ENCODE data around the gene GPRASP2.
A peak's percentile ranks its signal among the peaks of the same experiment; 100 is the strongest.

GPRASP2 gene

DNA sequence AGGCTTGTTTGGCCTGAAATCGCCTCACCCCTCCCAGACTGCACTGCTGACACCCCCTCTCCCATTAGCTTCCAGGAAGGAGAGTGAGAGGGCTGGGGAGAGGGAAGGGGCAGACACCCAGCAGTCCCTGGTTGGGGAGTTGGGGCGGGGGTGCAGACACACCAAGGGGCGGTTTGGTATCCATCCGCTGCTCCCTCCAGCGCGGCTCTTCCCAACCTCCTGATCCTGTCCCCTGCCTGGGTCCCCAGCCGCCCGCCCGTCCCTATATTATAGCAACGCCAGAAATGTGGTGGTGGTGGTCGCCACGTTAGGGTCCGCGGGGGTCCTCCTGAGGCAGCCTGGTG is 33.2 kb downstream of the GPRASP2 start:
- DNase-seq (ENCODE audit: low spot score): no peak

DNA sequence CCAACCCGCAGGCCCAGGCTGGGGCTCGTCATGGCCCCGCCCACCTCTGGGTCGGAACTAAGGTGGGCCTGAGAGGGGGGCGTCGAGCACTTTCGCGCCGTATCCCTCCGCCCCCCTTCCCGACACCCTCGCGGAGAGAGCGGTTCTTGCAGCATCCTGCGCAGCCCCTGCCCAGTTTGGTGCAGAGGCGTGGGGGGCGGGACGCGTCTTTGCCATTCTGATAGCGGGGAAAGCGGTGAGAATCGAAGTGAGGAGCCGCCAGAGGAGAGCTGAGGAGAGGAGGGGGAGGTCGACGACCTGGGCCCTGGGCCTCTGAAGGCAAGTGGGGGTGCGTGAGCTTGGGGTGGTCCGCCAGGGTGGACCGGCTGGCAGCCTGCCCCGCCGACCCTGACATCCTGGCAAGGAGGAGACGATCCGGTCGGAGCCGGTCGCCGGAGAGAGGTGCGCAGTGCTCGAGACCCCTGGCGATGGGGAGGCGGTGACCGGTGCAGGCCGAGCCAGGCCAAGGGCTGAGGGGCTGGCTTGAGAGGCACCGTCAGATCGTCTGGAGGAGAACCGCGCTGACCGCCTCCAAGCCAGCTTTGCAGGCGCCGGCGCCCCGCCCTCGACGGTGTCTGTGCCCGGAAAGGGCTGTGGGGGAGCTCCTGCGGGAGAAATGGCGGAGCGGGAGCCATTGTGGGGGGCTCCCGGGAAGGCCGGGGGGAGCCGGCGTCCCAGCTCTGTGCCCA is 33.8 kb downstream of the GPRASP2 start:
- no peak for DNase-seq (ENCODE audit: low spot score)

- DNase-seq (ENCODE audit: low spot score): no peak
Measured at GRCh38 chrX:102765217-102765616, 53.0 kb downstream of the GPRASP2 start.

DNA sequence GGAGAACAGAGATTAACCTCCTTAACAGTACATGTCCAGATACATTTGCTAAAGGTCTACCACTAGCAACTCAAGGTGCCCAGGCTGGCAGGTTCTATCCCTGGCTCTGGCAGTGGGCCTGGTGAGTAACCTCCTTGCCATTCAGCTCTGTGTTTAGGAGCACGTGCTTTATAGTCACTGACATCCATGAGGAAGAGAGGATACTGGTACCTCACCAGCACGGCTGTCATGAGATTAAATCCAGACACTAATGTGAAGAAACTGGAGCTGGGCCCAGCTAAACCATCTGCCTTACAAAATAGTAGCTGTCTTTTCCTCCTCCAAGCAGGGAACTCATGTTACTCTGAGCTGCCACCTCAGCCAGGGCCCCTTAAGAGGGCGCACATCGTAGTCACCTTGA is 53.6 kb downstream of the GPRASP2 start:
- DNase-seq (ENCODE audit: low spot score): peak; percentile 54

DNA sequence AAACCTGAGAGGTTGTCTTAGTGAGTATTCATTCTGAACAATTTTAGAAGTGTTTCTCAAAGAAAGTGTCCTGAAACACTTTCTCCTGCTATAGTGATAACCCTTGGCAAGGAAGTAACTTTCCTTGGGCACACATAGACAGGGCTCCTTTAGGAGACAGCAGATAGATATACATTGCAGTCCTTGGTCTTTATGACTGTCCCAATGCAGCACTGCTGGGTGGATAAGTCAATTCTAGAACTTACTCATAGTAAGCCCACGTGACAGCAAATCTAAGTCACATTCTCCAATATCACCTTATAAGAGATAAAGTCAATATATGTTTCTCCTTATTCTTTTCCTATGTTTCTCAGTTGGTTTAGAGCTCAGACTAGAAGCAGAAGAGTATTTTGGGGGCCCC is 55.0 kb downstream of the GPRASP2 start:
- DNase-seq (ENCODE audit: low spot score): no peak

Data from cerebellar cortex (tissue), 1 donor.